Stimulated activated CD4-positive, alpha-beta T cell treated with anti-CD3 and anti-CD28 coated beads, Interleukin-4, amount 100 ng/mL, for 48 hours (primary cell): ENCODE data around the gene ABCA7.
"Not testable (repeated sequence)": the region's sequence is repeated elsewhere in the genome, so short reads cannot be mapped to it uniquely, and the experiment has no call there.

Experiments
- DNase-seq, 2 donors: peaks; one replicate each; pipeline ENCODE4 v3.0.0-alpha.2; 2020; ENCODE audit warnings: low read depth in 2 of 2

Gene ABCA7

GRCh38 chr19:1016647-1017114 is 23.2 kb upstream of the ABCA7 start:
- no peak for DNase-seq

- no peak for DNase-seq
Observed at GRCh38 chr19:1017115-1017905, 22.6 kb upstream of the ABCA7 start.

- DNase-seq = no peak
Observed at GRCh38 chr19:1017906-1018305, 22.0 kb upstream of the ABCA7 start.

GRCh38 chr19:1018393-1018792 is 21.5 kb upstream of the ABCA7 start:
- no peak for DNase-seq

GRCh38 chr19:1018932-1019615 is 20.8 kb upstream of the ABCA7 start:
- DNase-seq = no peak

GRCh38 chr19:1019616-1019961 is 20.3 kb upstream of the ABCA7 start:
- no peak for DNase-seq

GRCh38 chr19:1019980-1020867 is 19.7 kb upstream of the ABCA7 start:
- DNase-seq = no peak

- DNase-seq = peak; percentile 94 to 96
Observed at GRCh38 chr19:1020868-1021425, 19.0 kb upstream of the ABCA7 start, which contains the start of gene TMEM259. TMEM259 (minus strand) TSS chr19:1021123; CDS start chr19:1020996, 127 bp downstream.

GRCh38 chr19:1023883-1024188 is 16.1 kb upstream of the ABCA7 start:
- DNase-seq = not testable (repeated sequence)

- DNase-seq = not testable (repeated sequence)
Observed at GRCh38 chr19:1025080-1025479, 14.8 kb upstream of the ABCA7 start.

GRCh38 chr19:1025960-1026782 is 13.7 kb upstream of the ABCA7 start, which contains the start of gene CNN2:
CNN2 (plus strand) TSS chr19:1026608; CDS start chr19:1026662, 54 bp downstream.
- peak; percentile 64 to 65 for DNase-seq

GRCh38 chr19:1026783-1027649 is 12.9 kb upstream of the ABCA7 start:
- no peak for DNase-seq

- DNase-seq = no peak
Observed at GRCh38 chr19:1027650-1028061, 12.3 kb upstream of the ABCA7 start.

- DNase-seq = no peak
Observed at GRCh38 chr19:1028062-1028926, 11.6 kb upstream of the ABCA7 start.

- no peak for DNase-seq
Observed at GRCh38 chr19:1032264-1032867, 7.5 kb upstream of the ABCA7 start.

- no peak for DNase-seq
Observed at GRCh38 chr19:1035998-1036621, 3.8 kb upstream of the ABCA7 start.

- DNase-seq = no peak
Observed at GRCh38 chr19:1037621-1038064, 2.3 kb upstream of the ABCA7 start.
